IMR-90 (cell line): ENCODE results near the gene CPNE9. TPM values are rescaled to one million over a fixed set of nuclear protein-coding genes. Genes with fewer than 3 reads are reported as not detected.

ENCODE experiments used
- ATAC-seq: fragments of 200-7000 bp; cut with Tn5 transposase; 2 replicates; pipeline ENCODE4 v1.9.1; 2020; ENCODE audit warnings: low read depth, mild to moderate bottlenecking, moderate library complexity
- BruUV-seq: library from RNA; stranded (reverse); fragments of 400-500 nt; replicated peaks from 2 replicates; lab custom pipeline; 2021; lab: Mats Ljungman, UMichigan
- CTCF ChIA-PET: fragments of 300-600 bp; formaldehyde crosslinking; extraction: SDS; loops from one replicate; lab custom pipeline; 2021; ENCODE audit warnings: antibody characterized with exemption; lab: Yijun Ruan, JAX
- POLR2A ChIA-PET: fragments of 300-600 bp; sonication (Branson Sonifier 250); formaldehyde crosslinking; loops from one replicate; lab custom pipeline; 2022; ENCODE audit warnings: antibody characterized with exemption; ENCODE audit not compliant: unreplicated experiment; lab: Charles Lee
- DNase-seq: peaks from one replicate; pipeline ENCODE4 v3.0.0; 2013
- H2AFZ ChIP-seq: replicated peaks from 2 replicates; pipeline ENCODE3; 2013; ENCODE audit warnings: low read length, mild to moderate bottlenecking; ENCODE audit not compliant: poor library complexity
- H2AK5ac ChIP-seq: 2 replicates; pipeline ENCODE4 v1.6.1; 2013; ENCODE audit warnings: low read depth, low read length, inconsistent platforms
- H2AK9ac ChIP-seq: replicated peaks from 2 replicates; pipeline ENCODE3; 2013; ENCODE audit warnings: mild to moderate bottlenecking, low read depth, low read length, moderate library complexity; ENCODE audit not compliant: poor library complexity
- H2BK120ac ChIP-seq: 2 replicates; pipeline ENCODE4 v1.6.1; 2013; ENCODE audit warnings: low read depth, low read length, inconsistent platforms
- H2BK15ac ChIP-seq: 3 replicates; pipeline ENCODE4 v1.6.1; 2013; ENCODE audit warnings: low read depth, low read length, inconsistent platforms
- H2BK20ac ChIP-seq: 2 replicates; pipeline ENCODE4 v1.6.1; 2013; ENCODE audit warnings: low read depth, mild to moderate bottlenecking, inconsistent platforms, low read length, moderate library complexity
- H2BK5ac ChIP-seq: 2 replicates; pipeline ENCODE4 v1.6.1; 2013; ENCODE audit warnings: mild to moderate bottlenecking, low read depth, low read length, inconsistent platforms; ENCODE audit not compliant: poor library complexity, severe bottlenecking
- H3K14ac ChIP-seq: replicated peaks from 2 replicates; pipeline ENCODE4 v1.6.1; 2013; ENCODE audit warnings: low read depth, low read length, inconsistent platforms
- H3K18ac ChIP-seq: 2 replicates; pipeline ENCODE4 v1.6.1; 2013; ENCODE audit warnings: low read depth, low read length, control low read depth
- H3K23ac ChIP-seq: 2 replicates; pipeline ENCODE4 v1.6.1; 2013; ENCODE audit warnings: low read depth, low read length, inconsistent platforms
- H3K27ac ChIP-seq: 2 replicates; pipeline ENCODE4 v1.5.1; 2013; ENCODE audit warnings: mild to moderate bottlenecking, control low read depth, low read length; ENCODE audit not compliant: insufficient read depth
- H3K27me3 ChIP-seq: 2 replicates; pipeline ENCODE4 v1.6.1; 2013; ENCODE audit warnings: low read length; ENCODE audit not compliant: control insufficient read depth, insufficient read depth
- H3K36me3 ChIP-seq: 2 replicates; pipeline ENCODE4 v1.6.1; 2013; ENCODE audit warnings: low read length, mixed read lengths; ENCODE audit not compliant: control insufficient read depth, insufficient read depth
- H3K4ac ChIP-seq: 2 replicates; pipeline ENCODE4 v1.6.1; 2013; ENCODE audit warnings: low read depth, low read length, inconsistent platforms
- H3K4me1 ChIP-seq: 2 replicates; pipeline ENCODE4 v1.6.1; 2013; ENCODE audit warnings: low read length, mixed read lengths; ENCODE audit not compliant: control insufficient read depth, insufficient read depth
- H3K4me2 ChIP-seq: 2 replicates; pipeline ENCODE4 v1.6.1; 2013; ENCODE audit warnings: low read depth, mild to moderate bottlenecking, control low read depth, low read length, moderate library complexity
- H3K4me3 ChIP-seq: 2 replicates; pipeline ENCODE4 v1.5.1; 2013; ENCODE audit warnings: low read depth, mild to moderate bottlenecking, control low read depth, low read length, moderate library complexity; ENCODE audit not compliant: insufficient read depth
- H3K56ac ChIP-seq: 2 replicates; pipeline ENCODE4 v1.6.1; 2013; ENCODE audit warnings: low read length, inconsistent platforms; ENCODE audit not compliant: insufficient read depth; ENCODE audit errors: extremely low read depth
- H3K79me1 ChIP-seq, 2 experiments: 2 replicates each; pipeline ENCODE4 v1.6.1; 2013; ENCODE audit warnings: low read length in 2 of 2, inconsistent platforms in 1 of 2, low read depth in 1 of 2
- H3K9ac ChIP-seq: 2 replicates; pipeline ENCODE4 v1.6.1; 2013; ENCODE audit warnings: low read depth, low read length, control low read depth
- H3K9me1 ChIP-seq: 2 replicates; pipeline ENCODE4 v1.6.1; 2013; ENCODE audit warnings: low read length, inconsistent platforms; ENCODE audit not compliant: insufficient read depth
- H3K9me3 ChIP-seq: 2 replicates; pipeline ENCODE4 v1.6.1; 2013; ENCODE audit warnings: low read length; ENCODE audit not compliant: control insufficient read depth, insufficient read depth
- H4K20me1 ChIP-seq: 2 replicates; pipeline ENCODE4 v1.6.1; 2013; ENCODE audit warnings: low read length, inconsistent platforms; ENCODE audit not compliant: insufficient read depth
- H4K5ac ChIP-seq: 2 replicates; pipeline ENCODE4 v1.6.1; 2013; ENCODE audit warnings: mild to moderate bottlenecking, low read depth, low read length, control low read depth
- H4K8ac ChIP-seq, 2 experiments: 2 replicates each; pipeline ENCODE4 v1.6.1; 2013; ENCODE audit warnings: low read depth in 2 of 2, low read length in 2 of 2, control low read depth in 1 of 2, inconsistent platforms in 1 of 2
- H4K91ac ChIP-seq: 2 replicates; pipeline ENCODE4 v1.6.1; 2013; ENCODE audit warnings: low read depth, low read length, inconsistent platforms; ENCODE audit not compliant: insufficient read depth
- BHLHE40 ChIP-seq: fragments of 150-350 bp; IDR thresholded peaks from 2 replicates; pipeline ENCODE4 v1.6.1; 2016; ENCODE audit warnings: mild to moderate bottlenecking, low read depth, low read length
- CHD1 ChIP-seq: IDR thresholded peaks from 2 replicates; pipeline ENCODE4 v1.6.1; 2012; ENCODE audit warnings: low read depth, low read length, improper control_type of control experiment
- CTCF ChIP-seq: conservative IDR thresholded peaks from 2 replicates; pipeline ENCODE4 v1.5.1; 2012; ENCODE audit warnings: mild to moderate bottlenecking, low read depth, low read length, improper control_type of control experiment
- ELK1 ChIP-seq: fragments of 150-350 bp; IDR thresholded peaks from 2 replicates; pipeline ENCODE4 v1.6.1; 2016; ENCODE audit warnings: low read depth, mild to moderate bottlenecking, low read length, moderate library complexity, borderline replicate concordance
- FOS ChIP-seq: fragments of 150-350 bp; IDR thresholded peaks from 2 replicates; pipeline ENCODE4 v1.6.1; 2016; ENCODE audit warnings: low read depth, low read length
- MAFK ChIP-seq: IDR thresholded peaks from 2 replicates; pipeline ENCODE4 v1.6.1; 2012; ENCODE audit warnings: low read depth, low read length, improper control_type of control experiment
- MAZ ChIP-seq: IDR thresholded peaks from 2 replicates; pipeline ENCODE4 v1.6.1; 2012; ENCODE audit warnings: low read depth, mild to moderate bottlenecking, low read length, improper control_type of control experiment, moderate library complexity, borderline replicate concordance
- NFE2L2 ChIP-seq: fragments of 150-350 bp; IDR thresholded peaks from 2 replicates; pipeline ENCODE4 v1.6.1; 2016; ENCODE audit warnings: low read depth, mild to moderate bottlenecking, low read length
- POLR2A ChIP-seq: IDR thresholded peaks from 2 replicates; pipeline ENCODE4 v1.6.1; 2012; ENCODE audit warnings: mild to moderate bottlenecking, low read depth, low read length
- RAD21 ChIP-seq: IDR thresholded peaks from 2 replicates; pipeline ENCODE4 v1.6.1; 2012; ENCODE audit warnings: low read length, improper control_type of control experiment
- RCOR1 ChIP-seq: IDR thresholded peaks from 2 replicates; pipeline ENCODE4 v1.6.1; 2012; ENCODE audit warnings: mild to moderate bottlenecking, low read length, improper control_type of control experiment; ENCODE audit not compliant: insufficient replicate concordance
- RFX5 ChIP-seq: IDR thresholded peaks from 2 replicates; pipeline ENCODE4 v1.8.0; 2012; ENCODE audit warnings: low read depth, mild to moderate bottlenecking, low read length, moderate library complexity
- SMC3 ChIP-seq: fragments of 150-350 bp; IDR thresholded peaks from 2 replicates; pipeline ENCODE4 v1.6.1; 2016; ENCODE audit warnings: low read depth, mild to moderate bottlenecking, antibody characterized with exemption, low read length, moderate library complexity
- USF2 ChIP-seq: fragments of 150-350 bp; IDR thresholded peaks from 2 replicates; pipeline ENCODE4 v1.6.1; 2017; ENCODE audit warnings: mild to moderate bottlenecking, antibody characterized with exemption, low read length, low read depth
- WGBS, 2 experiments: methylation state at CpG; one replicate each; pipeline versions ENCODE4 v1.1.5 to v1.1.7; 2013; ENCODE audit warnings: missing lambda C conversion rate in 2 of 2; ENCODE audit not compliant: insufficient read length in 1 of 2; ENCODE audit errors: extremely low coverage in 2 of 2; 5-methylcytosine and 5-hydroxymethylcytosine counted together
- dilution Hi-C: fragments of 300-500 bp; cut with HindIII; formaldehyde crosslinking; loops from one replicate; pipeline ENCODE4 v1.14.3; 2018; ENCODE audit warnings: low sequenced_read_pairs; ENCODE audit not compliant: unreplicated experiment
- in situ Hi-C: fragments of 300-500 bp; cut with MboI; formaldehyde crosslinking; loops from 3 replicates; pipeline ENCODE4 v1.14.3; 2019; ENCODE audit warnings: low sequenced_read_pairs, inconsistent platforms, mixed read lengths
- intact Hi-C: fragments of 100-400 bp; cut with micrococcal nuclease; formaldehyde crosslinking; loops from 2 replicates; pipeline ENCODE4 v1.10.0; 2022
- polyA plus RNA-seq, 3 experiments: library from polyadenylated mRNA; depleted of rRNA; stranded (reverse); fragments of >200 nt; gene quantifications; 2 replicates each; pipeline ENCODE4 v1.2.3, GENCODE V29; 2012; ENCODE audit warnings: low replicate concordance in 1 of 3
- total RNA-seq: library from RNA; depleted of rRNA; stranded (reverse); fragments of >200 nt; gene quantifications from 2 replicates; pipeline ENCODE4 v1.2.3, GENCODE V29; 2012

The CPNE9 gene
- total and polyA plus RNA-seq, 2 of the 4 experiments (the other 2 are of a cell fraction): not detected

- no peak for ATAC-seq
These were observed 33.2 kb downstream of the CPNE9 start for GRCh38 chr3:9736831-9737230.

More at GRCh38 chr3:9736831-9737230, 33.2 kb downstream of the CPNE9 start:
- Histone ChIP-seq H4K91ac (no peak overlapping the region), H2BK20ac (no peak overlapping the region), H2BK5ac (no peak overlapping the region), H3K9me1 (peaks cover 10% of the 10 kb centered on the region; the same call in 1 of the 2 replicates), H2BK120ac (no peak overlapping the region), H3K23ac (no peak overlapping the region), H3K18ac (no peak overlapping the region), H3K9me3 (no peaks in the 10 kb centered on the region), H2AK5ac (no peak overlapping the region), H4K20me1 (peaks cover 39% of the 10 kb centered on the region), H4K8ac (no peak overlapping the region), H4K5ac (no peak overlapping the region), H3K9ac (no peak overlapping the region), H3K4me1 (peaks cover 8% of the 10 kb centered on the region; the same call in 1 of the 2 replicates), H3K14ac (no peak overlapping the region), H3K79me1 (peaks cover 39 to 63% of the 10 kb centered on the region in 2 experiments), H3K4me3 (no peak overlapping the region), H2AFZ (no peak overlapping the region), H2AK9ac (no peak overlapping the region), H3K4ac (no peak overlapping the region), H3K27ac (no peak overlapping the region), H2BK15ac (no peak overlapping the region), H3K56ac (no peak overlapping the region), H3K27me3 (no peaks in the 10 kb centered on the region), H3K4me2 (no peak overlapping the region), H3K36me3 (peaks cover 59% of the 10 kb centered on the region)
- peak; percentile 7 for DNase-seq
- ChIA-PET CTCF (no interaction called here), POLR2A (no interaction called here)
- intact Hi-C loops (no loop called here), in situ Hi-C loops (no loop called here), dilution Hi-C loops (no loop called here)
- BruUV-seq: no TSS peak
- WGBS, 2 experiments: 50% methylated on average over 1 of the region's 2 CpGs; no CpG with 5 or more reads in 1 of the 2 experiments
- no peak for TF ChIP-seq MAZ
- no peak for TF ChIP-seq POLR2A
- no peak for TF ChIP-seq RCOR1
- TF ChIP-seq NFE2L2: no peak
- no peak for TF ChIP-seq SMC3
- no peak for TF ChIP-seq BHLHE40
- TF ChIP-seq ELK1: no peak
- TF ChIP-seq RAD21: no peak
- no peak for TF ChIP-seq CHD1
- TF ChIP-seq MAFK: no peak
- no peak for TF ChIP-seq USF2
- TF ChIP-seq RFX5: no peak
- TF ChIP-seq FOS: no peak
- no peak for TF ChIP-seq CTCF
